ENCODE results near the gene SUPT5H. TPM values are rescaled to one million over a fixed set of nuclear protein-coding genes. Genes with fewer than 3 reads are reported as not detected.

The SUPT5H gene
- total RNA-seq, 2 donors from 2014 or later = 79.8 to 246 TPM

DNA sequence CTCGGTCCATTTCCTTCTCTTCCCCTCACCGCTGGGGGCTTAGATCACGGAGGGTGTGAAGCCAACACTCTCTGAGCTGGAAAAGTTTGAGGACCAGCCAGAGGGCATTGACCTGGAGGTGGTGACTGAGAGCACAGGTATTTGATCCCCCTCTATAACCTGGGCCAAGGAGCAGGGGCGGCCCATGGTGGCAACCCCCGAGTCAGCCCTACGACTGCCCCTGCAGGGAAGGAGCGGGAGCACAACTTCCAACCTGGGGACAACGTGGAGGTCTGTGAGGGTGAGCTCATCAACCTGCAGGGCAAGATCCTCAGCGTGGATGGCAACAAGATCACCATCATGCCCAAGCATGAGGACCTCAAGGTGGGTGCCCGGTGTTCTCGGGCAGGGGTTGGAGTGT is 23.7 kb downstream of the SUPT5H start:
- 88% methylated on average over 10 of the region's 11 CpGs for WGBS
- intact Hi-C loops (cut with DNase I) = no loop called here
- Histone ChIP-seq H3K27ac (no peak overlapping the region), H3K4me3 (no peak overlapping the region), H3K27me3 (replicated peaks; ENCODE audit: insufficient read depth) (no peaks in the 10 kb centered on the region), H3K9me3 (no peaks in the 10 kb centered on the region), H3K36me3 (peaks cover 33 to 56% of the 10 kb centered on the region in 2 donors), H3K4me1 (replicated peaks) (no peaks in the 10 kb centered on the region)
- TF ChIP-seq, protein P1, sequence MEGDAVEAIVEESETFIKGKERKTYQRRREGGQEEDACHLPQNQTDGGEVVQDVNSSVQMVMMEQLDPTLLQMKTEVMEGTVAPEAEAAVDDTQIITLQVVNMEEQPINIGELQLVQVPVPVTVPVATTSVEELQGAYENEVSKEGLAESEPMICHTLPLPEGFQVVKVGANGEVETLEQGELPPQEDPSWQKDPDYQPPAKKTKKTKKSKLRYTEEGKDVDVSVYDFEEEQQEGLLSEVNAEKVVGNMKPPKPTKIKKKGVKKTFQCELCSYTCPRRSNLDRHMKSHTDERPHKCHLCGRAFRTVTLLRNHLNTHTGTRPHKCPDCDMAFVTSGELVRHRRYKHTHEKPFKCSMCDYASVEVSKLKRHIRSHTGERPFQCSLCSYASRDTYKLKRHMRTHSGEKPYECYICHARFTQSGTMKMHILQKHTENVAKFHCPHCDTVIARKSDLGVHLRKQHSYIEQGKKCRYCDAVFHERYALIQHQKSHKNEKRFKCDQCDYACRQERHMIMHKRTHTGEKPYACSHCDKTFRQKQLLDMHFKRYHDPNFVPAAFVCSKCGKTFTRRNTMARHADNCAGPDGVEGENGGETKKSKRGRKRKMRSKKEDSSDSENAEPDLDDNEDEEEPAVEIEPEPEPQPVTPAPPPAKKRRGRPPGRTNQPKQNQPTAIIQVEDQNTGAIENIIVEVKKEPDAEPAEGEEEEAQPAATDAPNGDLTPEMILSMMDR (IDR thresholded peaks at IDR 0.05) = no peak
- TF ChIP-seq POLR2AphosphoS5 (IDR thresholded peaks at IDR 0.05) (no peak), POLR2A (IDR thresholded peaks at IDR 0.05) (no peak)
- no peak for DNase-seq (ENCODE audit: low spot score)

DNA sequence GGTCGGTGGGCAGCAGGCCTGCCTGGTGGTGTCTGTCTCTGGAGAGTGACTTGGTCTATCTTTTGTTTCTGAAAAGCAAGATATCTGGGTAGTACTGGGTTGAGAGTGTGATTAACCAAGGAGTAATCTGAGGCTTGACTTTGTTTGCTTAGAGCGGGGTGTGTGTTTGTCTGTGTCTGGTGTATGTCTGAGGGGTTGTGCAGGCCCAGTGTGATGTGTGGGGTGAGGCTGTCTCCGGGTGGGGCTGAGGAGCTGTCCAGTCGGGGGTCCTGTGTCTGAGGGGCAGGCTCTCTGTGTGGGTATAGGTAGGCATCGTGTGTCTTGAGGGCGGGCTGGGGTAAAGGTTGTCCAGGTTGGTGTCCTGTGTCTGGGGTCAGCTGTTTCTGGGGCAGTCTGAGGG is 24.2 kb downstream of the SUPT5H start:
- Histone ChIP-seq H3K4me3 (no peak overlapping the region), H3K36me3 (peaks cover 33 to 56% of the 10 kb centered on the region in 2 donors), H3K27me3 (replicated peaks; ENCODE audit: insufficient read depth) (no peaks in the 10 kb centered on the region), H3K27ac (no peak overlapping the region), H3K9me3 (no peaks in the 10 kb centered on the region), H3K4me1 (replicated peaks) (no peaks in the 10 kb centered on the region)
- no peak for TF ChIP-seq POLR2A (IDR thresholded peaks at IDR 0.05)
- TF ChIP-seq POLR2AphosphoS5 (IDR thresholded peaks at IDR 0.05) = no peak
- TF ChIP-seq, protein P1 (IDR thresholded peaks at IDR 0.05) = no peak
- WGBS = 79% methylated on average over 6 of the region's 6 CpGs
- intact Hi-C loops (cut with DNase I) = no loop called here
- no peak for DNase-seq (ENCODE audit: low spot score)

DNA sequence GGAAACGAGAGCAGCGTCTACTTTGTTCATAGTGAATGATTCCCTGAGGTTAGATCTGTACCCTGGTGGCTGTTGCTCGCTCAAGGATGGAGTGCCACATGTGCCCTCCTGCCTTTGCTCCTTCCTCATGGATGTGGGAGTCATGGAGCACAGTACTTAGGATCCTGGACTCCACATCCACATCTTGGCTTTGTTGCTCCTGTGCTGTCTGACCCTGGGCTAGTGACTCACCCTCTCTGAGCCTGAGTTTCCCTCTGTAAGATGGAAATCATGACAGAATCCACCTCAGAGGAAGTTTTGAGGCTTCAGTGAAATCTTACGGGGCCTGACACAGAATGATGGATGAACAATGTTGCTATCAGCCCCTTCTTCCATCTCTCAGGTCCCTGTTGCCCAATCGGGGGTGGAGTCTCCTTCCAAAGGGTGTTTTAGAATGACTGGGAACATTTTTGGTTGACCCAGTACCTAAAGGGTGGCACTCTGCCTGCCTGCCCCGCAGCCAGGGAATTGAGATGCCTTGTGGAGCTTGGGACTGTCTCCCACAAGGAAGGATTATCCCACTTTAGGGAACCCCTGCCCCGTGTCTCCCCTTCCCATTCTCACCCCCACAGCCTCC is 25.4 kb downstream of the SUPT5H start:
- H3K27me3 ChIP-seq (replicated peaks; ENCODE audit: insufficient read depth) = no peaks in the 10 kb centered on the region
- peaks cover 25 to 48% of the 10 kb centered on the region in 2 donors for H3K36me3 ChIP-seq
- intact Hi-C loops (cut with DNase I) = loop anchor here (5.0 kb wide), 1 partner anchor 61 kb away; the partner anchor contains the start of gene EID2B
- TF ChIP-seq POLR2AphosphoS5 (IDR thresholded peaks at IDR 0.05) (no peak), POLR2A (IDR thresholded peaks at IDR 0.05) (no peak)
- TF ChIP-seq, protein P1 (IDR thresholded peaks at IDR 0.05) = no peak
- no peaks in the 10 kb centered on the region for H3K4me1 ChIP-seq (replicated peaks)
- 75% methylated on average over 7 of the region's 7 CpGs for WGBS
- no peaks in the 10 kb centered on the region for H3K9me3 ChIP-seq
- no peak overlapping the region for H3K4me3 ChIP-seq
- no peak overlapping the region for H3K27ac ChIP-seq
- DNase-seq (ENCODE audit: low spot score) = no peak

DNA sequence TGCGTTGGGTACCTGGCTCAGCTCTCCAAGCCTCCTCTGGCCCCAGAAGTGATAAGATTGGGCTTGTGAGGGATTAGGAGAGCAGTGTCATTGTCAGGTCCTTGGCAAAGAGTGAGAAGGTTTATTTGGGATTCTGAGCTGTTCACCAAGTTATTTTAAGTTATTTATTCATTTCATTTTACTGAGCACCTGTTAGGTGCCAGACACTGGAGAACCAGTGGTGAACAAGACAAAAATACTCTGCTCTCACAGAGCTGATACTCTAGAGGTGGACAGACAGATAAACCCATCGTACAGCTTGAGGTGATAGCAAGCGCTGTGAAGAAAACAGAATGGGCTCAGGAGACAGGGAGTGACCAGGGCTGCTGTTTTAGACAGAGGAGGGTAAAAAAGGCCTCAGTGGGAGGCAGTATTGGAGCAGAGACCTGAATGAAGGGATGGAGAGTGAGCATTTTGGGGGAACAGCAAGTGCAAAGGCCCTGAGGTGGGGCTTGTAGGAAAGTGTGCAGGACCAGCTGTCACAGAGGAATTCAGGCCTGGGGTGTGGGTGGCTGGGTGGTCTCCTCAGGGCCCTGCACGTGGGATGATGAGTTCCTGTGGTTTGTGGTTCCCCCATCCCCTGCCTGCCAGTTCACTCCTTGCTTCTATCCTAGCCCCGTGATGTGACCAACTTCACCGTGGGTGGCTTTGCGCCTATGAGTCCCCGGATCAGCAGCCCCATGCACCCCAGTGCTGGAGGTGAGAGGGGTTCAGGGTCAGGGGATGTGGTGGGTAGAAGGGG is 26.6 kb downstream of the SUPT5H start:
- 84% methylated on average over 8 of the region's 8 CpGs for WGBS
- H3K4me3 ChIP-seq = no peak overlapping the region
- H3K9me3 ChIP-seq = no peaks in the 10 kb centered on the region
- no peaks in the 10 kb centered on the region for H3K4me1 ChIP-seq (replicated peaks)
- intact Hi-C loops (cut with DNase I) = loop anchor here (5.0 kb wide), 1 partner anchor 60 kb away; the partner anchor contains the start of gene EID2B
- H3K36me3 ChIP-seq = peaks cover 22 to 48% of the 10 kb centered on the region in 2 donors
- H3K27ac ChIP-seq = no peak overlapping the region
- DNase-seq (ENCODE audit: low spot score) = no peak
- no peaks in the 10 kb centered on the region for H3K27me3 ChIP-seq (replicated peaks; ENCODE audit: insufficient read depth)
- TF ChIP-seq, protein P1 (IDR thresholded peaks at IDR 0.05) = no peak
- no peak for TF ChIP-seq POLR2A (IDR thresholded peaks at IDR 0.05)
- no peak for TF ChIP-seq POLR2AphosphoS5 (IDR thresholded peaks at IDR 0.05)

Measured in prostate gland (tissue), 2 donors.